ENCODE results near the gene SNRPD3.
A peak's percentile ranks its signal among the peaks of the same experiment; 100 is the strongest.
"Not testable (repeated sequence)": the region's sequence is repeated elsewhere in the genome, so short reads cannot be mapped to it uniquely, and the experiment has no call there.

Gene SNRPD3

GRCh38 chr22:24555165-24556039 is at the start of gene SNRPD3:
Gene SNRPD3, plus strand, starts transcription at chr22:24555999. Its CDS starts 1,676 bp downstream, at chr22:24557675.
- peak; percentile 95 for DNase-seq

GRCh38 chr22:24506802-24507438 is 48.9 kb upstream of the SNRPD3 start:
- DNase-seq = no peak

- no peak for DNase-seq
Measured at GRCh38 chr22:24507716-24508115, 48.1 kb upstream of the SNRPD3 start.

GRCh38 chr22:24510637-24511625 is 44.9 kb upstream of the SNRPD3 start:
- peak; percentile 93 to 94 for DNase-seq

- DNase-seq = peak; percentile 82 to 87
Measured at GRCh38 chr22:24512043-24512442, 43.8 kb upstream of the SNRPD3 start.

GRCh38 chr22:24513378-24514240 is 42.2 kb upstream of the SNRPD3 start:
- no peak for DNase-seq

- no peak for DNase-seq
Measured at GRCh38 chr22:24514241-24515026, 41.4 kb upstream of the SNRPD3 start.

GRCh38 chr22:24515027-24515338 is 40.8 kb upstream of the SNRPD3 start:
- DNase-seq = no peak

- DNase-seq = no peak
Measured at GRCh38 chr22:24516301-24516737, 39.5 kb upstream of the SNRPD3 start.

- no peak for DNase-seq
Measured at GRCh38 chr22:24517446-24517845, 38.4 kb upstream of the SNRPD3 start.

GRCh38 chr22:24518228-24518627 is 37.6 kb upstream of the SNRPD3 start:
- no peak for DNase-seq

- no peak for DNase-seq
Measured at GRCh38 chr22:24518771-24519485, 36.9 kb upstream of the SNRPD3 start.

- DNase-seq = no peak
Measured at GRCh38 chr22:24519496-24519895, 36.3 kb upstream of the SNRPD3 start.

GRCh38 chr22:24521791-24522245 is 34.0 kb upstream of the SNRPD3 start:
- DNase-seq = peak; percentile 47 to 62

- DNase-seq = no peak
Measured at GRCh38 chr22:24523873-24524272, 31.9 kb upstream of the SNRPD3 start.

- DNase-seq = peak; percentile 65 to 74
Measured at GRCh38 chr22:24525416-24526037, 30.3 kb upstream of the SNRPD3 start.

- DNase-seq = no peak
Measured at GRCh38 chr22:24526191-24526590, 29.6 kb upstream of the SNRPD3 start.

GRCh38 chr22:24529898-24530297 is 25.9 kb upstream of the SNRPD3 start:
- no peak for DNase-seq

GRCh38 chr22:24530968-24531367 is 24.8 kb upstream of the SNRPD3 start:
- DNase-seq = not testable (repeated sequence)

GRCh38 chr22:24532075-24532474 is 23.7 kb upstream of the SNRPD3 start:
- DNase-seq = no peak
